Gastrocnemius medialis (tissue), 4 donors: Measurements from ENCODE around the gene AMN.

ENCODE experiments used
- POLR2A ChIP-seq, 2 donors: fragments of 450-650 bp; IDR thresholded peaks; one replicate each; pipeline ENCODE4 v1.6.1; 2017; ENCODE audit warnings: antibody characterized with exemption in 2 of 2, mild to moderate bottlenecking in 2 of 2, moderate library complexity in 2 of 2
- TF ChIP-seq, protein P1 (sequence below), 5 experiments: fragments of 450-650 bp in 3 of 5; fragments of 200-600 bp in 2 of 5; sonication (generic) in 2 of 5; IDR thresholded peaks in 4 of 5; conservative IDR thresholded peaks in 1 of 5; 1 replicate in 4 of 5; 2 replicates in 1 of 5; pipeline ENCODE4 v1.5.1; 2016 to 2019; ENCODE audit warnings: antibody characterized with exemption in 5 of 5, mild to moderate bottlenecking in 3 of 5, moderate library complexity in 3 of 5

DNA sequence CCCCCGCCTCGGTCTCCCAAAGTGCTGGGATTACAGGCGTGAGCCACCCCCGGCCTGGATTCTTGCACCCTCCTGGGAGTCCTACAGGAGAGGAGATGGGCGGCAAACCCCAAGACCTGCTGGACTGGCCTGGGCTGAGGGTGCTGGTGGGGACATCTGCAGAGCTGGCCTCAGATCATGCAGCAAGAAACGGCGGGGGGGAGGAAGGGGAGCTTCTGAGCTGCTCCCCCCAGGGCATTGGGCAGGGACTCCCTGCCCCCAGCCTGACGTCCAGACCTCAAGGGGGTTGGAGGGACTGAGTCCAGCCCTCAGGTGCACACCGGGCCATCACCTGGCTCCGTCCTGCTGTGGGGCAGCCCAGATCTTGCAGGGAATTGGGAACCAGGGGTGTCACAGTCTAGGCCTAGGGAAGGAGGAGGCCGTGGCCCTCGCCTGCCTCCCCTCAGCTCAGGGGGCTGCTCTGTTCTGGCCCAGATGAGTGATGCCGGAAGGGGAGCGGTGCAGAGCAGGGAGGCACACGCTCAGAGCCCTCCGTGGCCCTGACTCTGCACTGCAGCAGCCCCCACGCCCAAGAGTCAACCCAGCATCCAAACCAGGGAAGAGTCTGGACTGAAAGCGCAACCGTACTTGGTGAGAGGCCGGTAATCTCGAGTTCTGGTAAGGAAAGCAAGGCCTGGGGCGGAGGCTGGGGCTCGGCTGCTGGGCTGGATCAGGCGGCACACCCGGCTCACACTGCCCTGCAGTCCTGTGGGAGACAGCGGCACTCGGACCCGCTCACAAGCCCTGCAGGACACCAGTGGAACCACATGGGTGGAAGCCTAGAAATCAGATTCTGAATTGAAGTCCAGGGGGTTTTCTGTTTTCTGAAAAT lies 8.9 kb upstream of the AMN start:
- TF ChIP-seq, protein P1, sequence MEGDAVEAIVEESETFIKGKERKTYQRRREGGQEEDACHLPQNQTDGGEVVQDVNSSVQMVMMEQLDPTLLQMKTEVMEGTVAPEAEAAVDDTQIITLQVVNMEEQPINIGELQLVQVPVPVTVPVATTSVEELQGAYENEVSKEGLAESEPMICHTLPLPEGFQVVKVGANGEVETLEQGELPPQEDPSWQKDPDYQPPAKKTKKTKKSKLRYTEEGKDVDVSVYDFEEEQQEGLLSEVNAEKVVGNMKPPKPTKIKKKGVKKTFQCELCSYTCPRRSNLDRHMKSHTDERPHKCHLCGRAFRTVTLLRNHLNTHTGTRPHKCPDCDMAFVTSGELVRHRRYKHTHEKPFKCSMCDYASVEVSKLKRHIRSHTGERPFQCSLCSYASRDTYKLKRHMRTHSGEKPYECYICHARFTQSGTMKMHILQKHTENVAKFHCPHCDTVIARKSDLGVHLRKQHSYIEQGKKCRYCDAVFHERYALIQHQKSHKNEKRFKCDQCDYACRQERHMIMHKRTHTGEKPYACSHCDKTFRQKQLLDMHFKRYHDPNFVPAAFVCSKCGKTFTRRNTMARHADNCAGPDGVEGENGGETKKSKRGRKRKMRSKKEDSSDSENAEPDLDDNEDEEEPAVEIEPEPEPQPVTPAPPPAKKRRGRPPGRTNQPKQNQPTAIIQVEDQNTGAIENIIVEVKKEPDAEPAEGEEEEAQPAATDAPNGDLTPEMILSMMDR (IDR thresholded peaks at IDR 0.05 in 4 of 5, conservative IDR thresholded peaks at IDR 0.05 in 1 of 5), result no peak
- no peak for TF ChIP-seq POLR2A (IDR thresholded peaks at IDR 0.05)
